GM15510 (cell line): ENCODE measurements around the gene ANKS1B.

Source experiments
- POLR2A ChIP-seq: IDR thresholded peaks from 3 replicates; pipeline ENCODE4 v1.6.1; 2011; ENCODE audit warnings: borderline replicate concordance; ENCODE audit not compliant: insufficient read length; ENCODE audit errors: extremely low read depth

ANKS1B gene

DNA sequence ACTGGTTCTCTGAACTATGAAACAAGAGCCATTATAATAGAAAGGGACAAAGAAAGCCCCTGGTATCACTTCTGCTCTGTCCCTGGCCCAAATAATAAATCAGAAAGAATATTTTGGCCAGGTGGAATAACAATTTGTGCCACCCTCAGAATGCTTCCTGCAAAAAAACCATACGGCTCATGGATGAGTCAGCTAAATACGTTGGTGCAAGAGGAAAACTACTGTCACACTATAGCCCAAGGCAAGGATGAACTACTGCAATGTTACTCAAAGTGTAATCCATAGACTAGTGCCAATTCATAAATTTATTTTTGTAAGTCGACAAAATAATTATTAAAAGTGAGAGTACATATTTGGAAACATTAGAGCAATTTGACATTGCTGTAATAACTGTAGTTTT, 68.2 kb downstream of the ANKS1B start:
- no peak for TF ChIP-seq POLR2A

DNA sequence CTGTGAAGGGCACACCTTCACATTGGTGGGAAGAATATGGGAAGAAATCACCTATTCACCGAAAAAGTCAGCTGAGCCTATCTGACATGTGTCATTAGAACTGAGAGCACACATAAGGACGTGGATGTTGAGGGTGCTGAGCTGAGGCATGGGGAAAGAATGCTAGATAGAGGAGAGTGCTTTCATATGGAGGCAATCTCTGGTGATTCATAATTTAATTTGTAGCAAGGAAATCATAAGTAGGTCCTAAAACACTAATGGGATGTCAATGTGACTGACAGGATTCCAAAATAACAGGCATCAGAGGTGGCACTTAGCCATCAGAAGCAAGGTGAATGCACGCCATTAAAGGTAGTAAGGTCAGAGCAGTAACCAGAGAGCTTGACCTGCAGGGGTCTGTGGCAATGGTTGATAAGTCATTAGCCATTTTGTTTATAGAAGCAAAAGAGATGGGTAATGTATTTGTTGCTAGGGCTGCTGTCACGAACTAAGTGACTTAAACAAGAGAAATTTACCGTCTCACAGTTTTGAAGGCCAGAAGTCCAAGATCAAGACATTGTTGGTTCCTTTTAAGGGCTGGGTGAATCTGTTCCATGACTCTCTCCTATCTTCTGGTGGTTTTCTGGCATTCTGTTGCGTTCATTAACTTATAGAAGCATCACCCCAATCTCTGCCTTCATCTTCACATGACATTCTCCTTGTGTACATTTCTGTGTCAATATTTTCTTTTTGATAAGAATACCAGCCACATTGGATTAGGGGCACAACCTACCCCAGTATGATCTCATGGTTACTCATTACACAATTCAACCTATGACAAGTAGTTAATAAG, 69.3 kb downstream of the ANKS1B start:
- no peak for TF ChIP-seq POLR2A

DNA sequence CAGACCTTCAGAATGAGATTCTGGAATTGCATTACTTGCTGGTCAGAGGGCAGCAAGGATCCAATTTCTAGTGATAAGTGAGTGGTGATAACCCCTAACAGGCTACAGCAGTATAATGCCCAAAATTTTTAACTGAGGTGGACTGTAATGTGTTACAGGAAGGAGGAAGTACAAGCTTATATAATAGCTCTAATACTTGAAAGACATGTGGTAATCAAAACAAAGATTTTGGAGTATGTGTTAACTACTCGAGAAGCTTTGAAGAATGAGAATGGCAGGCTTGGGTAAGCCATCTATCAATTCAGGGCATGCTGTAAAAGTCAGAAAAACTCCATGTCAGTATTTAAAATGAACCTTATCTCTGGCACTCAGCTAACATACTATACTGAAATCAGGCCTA, 70.5 kb downstream of the ANKS1B start:
- no peak for TF ChIP-seq POLR2A

DNA sequence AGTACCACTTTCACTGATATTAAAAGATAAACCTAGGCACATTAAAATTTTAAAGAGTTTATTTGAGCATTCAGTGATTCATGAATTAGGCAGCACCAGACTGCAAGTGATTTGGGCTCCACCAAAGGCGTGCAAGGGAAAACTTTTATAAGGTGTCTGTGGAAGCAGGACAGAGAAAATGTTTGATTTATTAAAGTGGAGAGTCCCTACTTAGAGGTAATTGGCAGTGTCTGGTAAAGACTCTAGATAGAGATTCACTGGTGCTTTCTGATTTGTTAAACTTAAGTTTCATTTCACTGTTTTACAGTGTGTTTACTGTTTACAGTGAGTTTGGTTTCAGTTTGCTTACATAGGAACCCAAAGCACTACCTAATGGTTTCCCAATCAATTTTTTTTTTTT, 72.8 kb downstream of the ANKS1B start:
- no peak for TF ChIP-seq POLR2A

DNA sequence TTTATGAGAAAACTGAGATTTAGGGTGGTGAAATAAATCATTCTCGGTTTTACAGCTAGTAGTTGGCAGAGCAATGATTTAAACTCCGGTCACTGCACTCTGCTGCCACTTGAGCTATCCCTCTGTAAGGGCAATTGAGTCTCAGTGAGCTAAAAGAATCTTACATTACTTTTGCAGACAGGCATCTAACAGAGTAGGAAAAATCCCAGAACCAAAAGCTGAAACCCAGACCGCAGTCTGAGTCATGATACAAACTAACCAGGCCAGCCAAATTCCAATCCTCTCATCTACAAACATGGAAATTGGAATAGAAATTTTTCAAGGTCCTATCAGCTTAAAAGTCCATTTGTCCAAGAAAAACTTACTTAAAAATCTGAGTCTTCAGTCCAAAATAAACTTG, 73.7 kb downstream of the ANKS1B start:
- TF ChIP-seq POLR2A, result no peak

DNA sequence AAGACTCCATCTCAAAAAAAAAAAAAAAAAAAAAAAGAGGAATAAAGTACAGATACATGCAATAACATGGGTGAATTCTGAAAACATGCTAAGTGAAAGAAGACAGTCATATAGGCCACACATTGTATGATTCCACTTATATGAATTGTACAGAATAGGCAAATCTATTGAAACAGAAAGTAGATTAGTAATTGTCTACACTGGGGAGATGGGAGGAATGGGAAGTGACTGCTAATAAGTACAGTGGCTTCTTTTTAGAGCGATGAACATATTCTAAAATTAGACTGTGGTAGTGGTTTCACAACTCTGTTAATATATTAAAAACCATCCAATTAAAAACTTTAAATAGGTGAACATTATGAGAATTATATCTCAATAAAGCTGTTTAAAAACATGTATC, 74.4 kb downstream of the ANKS1B start:
- no peak for TF ChIP-seq POLR2A

DNA sequence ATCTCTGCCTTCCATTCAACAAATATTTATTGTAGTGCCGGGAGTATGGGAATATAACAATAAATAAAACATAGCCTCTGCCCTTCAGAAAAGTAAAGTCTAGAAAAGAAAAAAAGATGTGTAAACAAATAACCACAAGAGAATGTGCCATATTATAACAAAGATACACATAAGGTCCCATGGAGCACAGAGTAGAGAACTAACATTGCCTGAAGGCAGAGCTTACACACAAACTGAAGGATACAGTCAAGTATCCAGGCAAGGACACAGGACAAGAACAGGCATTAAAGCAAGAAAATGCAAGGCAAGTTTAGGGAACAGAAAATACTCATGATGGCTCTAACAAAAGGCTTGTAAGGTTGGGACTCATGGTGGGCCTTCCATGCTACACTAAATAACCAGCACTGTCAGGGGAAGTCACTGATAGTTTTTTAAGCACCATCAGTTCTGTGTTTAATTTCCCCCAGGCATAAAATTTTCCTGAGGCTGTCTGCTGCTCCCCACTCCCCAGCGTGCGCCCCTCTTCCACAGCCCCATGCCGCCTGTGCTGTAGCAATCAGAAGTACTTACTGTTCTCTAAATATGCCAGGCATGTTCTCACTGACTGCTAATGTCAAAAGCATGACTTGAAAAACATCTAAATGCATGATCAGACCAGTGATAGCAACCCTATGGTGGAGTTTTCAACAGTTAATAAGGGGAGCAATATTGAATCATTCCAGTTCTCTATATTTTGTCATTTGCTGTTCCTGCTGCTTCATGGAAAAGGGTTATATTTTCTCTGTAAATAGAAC, 77.8 kb downstream of the ANKS1B start:
- no peak for TF ChIP-seq POLR2A

DNA sequence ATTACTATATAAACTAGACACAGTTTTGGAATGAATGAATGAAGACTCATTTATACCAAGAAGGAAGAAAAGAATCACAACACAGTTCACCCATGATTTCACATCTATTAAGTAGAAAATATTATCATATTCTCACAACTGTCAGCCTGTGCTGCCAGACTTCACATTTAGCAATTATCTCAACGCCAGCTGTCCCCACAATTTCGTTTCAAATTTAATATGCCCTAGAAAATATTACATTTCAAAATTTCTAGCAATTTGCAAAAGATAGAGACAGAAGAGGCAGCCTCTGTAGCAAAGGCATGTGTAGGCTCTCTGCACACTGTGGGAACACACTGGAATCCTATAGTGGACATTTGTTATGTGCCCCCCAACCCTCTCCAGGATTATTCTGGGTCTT, 83.6 kb downstream of the ANKS1B start:
- no peak for TF ChIP-seq POLR2A

DNA sequence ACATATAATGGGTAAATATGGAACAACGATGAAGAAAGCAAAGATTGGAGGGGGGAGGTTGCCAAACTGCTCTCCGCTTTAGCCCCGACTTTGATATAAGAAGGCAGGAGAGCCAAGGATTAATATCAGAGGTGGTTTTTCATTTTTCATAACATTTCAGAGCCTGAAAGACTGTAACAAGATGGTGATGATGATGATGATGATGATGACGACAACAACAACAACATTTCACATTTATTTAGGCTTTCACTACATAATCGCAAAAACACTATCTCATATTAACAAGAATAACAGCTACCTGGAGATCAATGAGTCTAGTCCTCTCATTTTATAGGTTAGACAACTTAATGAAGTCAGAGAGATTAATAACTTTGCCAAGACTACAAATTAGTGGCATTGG, 86.1 kb downstream of the ANKS1B start:
- no peak for TF ChIP-seq POLR2A

DNA sequence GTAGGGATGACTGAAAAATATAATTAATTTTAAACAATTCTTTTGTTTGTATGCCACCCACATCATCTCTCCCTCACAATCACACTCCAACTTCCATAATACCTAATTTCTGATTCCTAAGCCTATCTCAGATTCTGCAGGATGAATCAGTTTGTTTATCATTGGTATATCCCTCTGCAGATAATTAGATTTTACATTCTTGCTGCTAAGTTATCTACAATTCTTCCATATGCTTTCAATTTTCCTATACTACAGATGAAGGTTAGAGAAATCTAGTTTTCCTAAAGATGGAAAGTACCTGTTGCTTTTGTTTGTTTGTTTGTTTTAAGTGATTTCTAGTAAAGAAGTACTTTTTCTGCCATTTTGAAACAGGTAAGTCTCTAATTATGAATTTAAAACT, 105.3 kb downstream of the ANKS1B start:
- no peak for TF ChIP-seq POLR2A

DNA sequence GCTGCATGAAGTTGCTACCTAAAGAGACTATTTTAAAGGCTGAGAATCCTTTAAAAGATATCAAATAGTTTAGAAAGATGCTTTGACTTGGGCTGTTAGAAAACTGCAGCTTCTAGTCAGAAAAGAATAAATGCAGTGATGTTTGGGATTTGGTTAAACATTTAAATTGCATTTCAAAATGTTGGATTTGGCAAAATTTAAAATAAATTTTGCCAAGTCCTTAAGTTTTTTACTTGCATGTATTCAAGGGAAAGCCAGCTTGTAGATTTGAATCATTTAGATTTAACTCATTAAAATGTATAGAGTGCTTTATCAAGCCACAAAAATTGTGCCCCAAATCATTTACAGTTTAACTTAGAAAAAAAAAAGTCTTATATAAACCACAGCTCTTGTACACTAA, 109.7 kb downstream of the ANKS1B start:
- no peak for TF ChIP-seq POLR2A

DNA sequence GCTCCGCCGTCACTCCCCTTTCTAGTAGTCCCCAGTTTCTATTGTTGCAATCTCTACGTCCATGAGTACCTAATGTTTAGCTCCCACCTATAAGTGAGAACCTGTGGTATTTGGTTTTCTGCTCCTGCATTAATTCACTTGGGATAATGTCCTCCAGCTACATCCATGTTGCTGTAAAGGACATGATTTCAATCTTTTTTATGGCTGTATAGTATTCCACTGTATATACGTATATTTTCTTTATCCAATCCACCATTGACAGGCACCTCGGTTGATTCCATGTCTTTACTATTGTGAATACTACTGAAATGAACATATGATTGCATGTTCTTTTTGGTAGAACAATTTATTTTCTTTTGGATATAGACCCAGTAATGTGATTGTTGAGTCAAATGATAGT, 114.7 kb downstream of the ANKS1B start:
- TF ChIP-seq POLR2A, result no peak

DNA sequence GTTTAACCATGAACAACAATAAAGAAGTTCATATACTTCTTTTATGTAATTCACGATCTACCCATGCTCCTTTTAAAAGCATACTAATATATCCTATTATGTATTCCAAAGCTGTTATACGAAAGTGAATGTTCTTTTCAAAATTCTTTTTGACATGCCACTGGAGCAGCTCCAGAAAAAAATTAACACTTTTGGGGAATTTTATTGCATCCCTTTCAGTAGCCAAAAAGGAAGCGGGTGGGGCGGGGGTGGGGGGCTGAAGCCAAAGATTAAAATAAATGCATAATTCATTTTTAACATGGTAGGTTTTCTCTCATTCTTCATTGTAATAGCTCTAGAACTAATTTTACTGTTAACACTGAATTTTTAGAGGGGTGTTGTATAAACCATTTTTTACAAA, 123.0 kb downstream of the ANKS1B start:
- no peak for TF ChIP-seq POLR2A

DNA sequence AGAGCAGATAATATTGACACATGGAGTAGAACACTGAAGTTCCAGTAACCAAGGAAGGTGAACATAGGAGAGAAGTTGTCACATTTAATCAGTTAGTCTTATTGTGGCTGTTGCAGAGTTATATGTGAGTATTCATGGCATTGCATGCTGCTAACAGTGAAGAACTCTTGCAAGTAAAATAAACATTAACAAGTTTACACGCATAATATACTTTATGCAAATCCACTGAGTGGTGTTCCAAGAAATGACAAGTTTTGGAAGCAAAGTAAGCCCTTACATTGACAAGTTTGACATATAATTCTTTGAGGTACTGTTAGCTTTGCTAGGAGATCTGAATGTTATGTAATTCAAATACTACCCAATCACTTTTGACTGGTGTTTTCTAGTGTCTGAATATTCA, 125.6 kb downstream of the ANKS1B start:
- TF ChIP-seq POLR2A, result no peak

DNA sequence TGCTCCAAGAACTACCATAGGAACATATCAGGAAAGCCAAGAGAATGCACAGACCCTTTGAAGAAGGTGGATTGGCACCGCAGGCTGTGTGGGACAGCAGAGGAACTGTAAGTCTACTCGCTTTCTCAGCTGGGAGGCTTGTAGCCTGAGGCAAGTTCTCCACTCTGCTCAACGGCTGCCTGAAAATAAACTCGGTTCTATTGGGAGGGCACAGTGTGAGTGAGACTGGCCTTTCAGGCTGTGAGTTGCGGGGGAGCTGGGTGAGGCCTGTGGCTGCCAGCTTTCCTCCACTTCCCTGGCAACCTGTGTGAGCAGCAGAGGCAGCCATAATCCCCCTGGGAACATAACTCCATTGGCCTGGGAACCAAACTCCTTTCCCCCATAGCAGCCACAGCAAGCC, 132.1 kb downstream of the ANKS1B start:
- no peak for TF ChIP-seq POLR2A

DNA sequence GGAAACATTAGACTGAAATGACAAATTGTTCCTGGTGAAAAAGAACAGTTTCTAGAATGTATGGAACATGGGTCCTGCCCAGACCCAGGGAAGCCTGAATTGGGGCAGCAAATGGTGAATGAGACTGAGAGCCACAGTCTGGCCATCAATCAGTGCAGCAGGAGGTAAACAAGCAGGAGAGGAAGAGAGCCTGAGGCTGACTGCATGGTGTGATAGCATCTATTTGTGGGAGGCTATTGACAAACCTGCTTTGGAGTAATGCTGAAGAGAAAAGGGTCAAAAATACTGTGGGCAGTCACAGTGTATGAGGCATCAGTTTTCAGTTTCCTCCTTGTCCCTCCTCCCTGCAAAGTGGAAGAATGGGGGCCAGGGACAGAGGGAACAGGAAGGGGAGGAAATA, 136.8 kb downstream of the ANKS1B start:
- TF ChIP-seq POLR2A, result no peak

DNA sequence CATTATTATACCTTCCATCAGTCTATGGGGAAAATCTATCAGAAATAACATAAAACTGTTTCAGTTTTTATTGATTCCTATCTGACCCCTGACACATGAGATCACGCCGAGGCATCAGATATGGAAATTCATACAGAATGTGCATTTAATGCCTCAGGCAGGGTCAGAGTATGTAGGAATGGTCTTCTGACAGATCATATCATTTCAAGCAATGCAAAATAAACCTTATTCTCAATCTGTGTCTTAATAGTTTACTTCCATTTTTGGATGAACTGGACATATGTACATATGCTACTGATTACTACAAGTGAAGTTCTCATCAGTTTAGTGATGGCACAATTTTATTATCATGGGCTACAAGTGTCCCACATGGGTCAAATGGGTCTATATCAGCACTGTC, 150.0 kb downstream of the ANKS1B start:
- TF ChIP-seq POLR2A, result no peak

DNA sequence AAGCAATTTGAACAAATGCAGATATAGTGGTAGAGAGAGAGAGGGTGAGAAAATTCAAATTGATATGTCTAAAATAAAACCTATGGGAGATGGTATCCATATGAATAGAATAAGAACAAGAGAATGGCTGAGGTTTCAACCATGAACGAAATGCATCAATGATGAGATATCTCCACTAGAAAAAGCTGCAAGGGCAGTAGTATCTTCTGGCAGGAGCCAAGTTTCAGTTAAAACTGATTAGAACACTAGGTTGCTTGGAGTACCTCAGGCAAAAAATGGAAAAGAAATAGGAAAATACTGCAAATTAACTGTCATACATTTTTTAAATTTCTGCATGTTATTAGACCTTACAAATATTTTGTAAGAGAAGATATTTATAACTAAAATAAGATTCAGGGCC, 151.3 kb downstream of the ANKS1B start:
- TF ChIP-seq POLR2A, result no peak
